Activated B cell treated with CpG ODN at 0.5 μM for 24 hours (primary cell): ENCODE data around the gene ZNF470. TPM values are rescaled to one million over a fixed set of nuclear protein-coding genes. Genes with fewer than 3 reads are reported as not detected.

Experiments used
- ATAC-seq: fragments of 200-7000 bp; cut with Tn5 transposase; one replicate; pipeline ENCODE4 v1.10.0; 2021; ENCODE audit warnings: low read depth, mild to moderate bottlenecking, moderate library complexity
- CTCF ChIA-PET: fragments of 350-600 bp; sonication (Branson Sonifier 250); formaldehyde crosslinking; loops from one replicate; lab custom pipeline; 2021; ENCODE audit warnings: antibody characterized with exemption; lab: Charles Lee
- POLR2A ChIA-PET: fragments of 350-600 bp; sonication (Branson Sonifier 250); formaldehyde crosslinking; loops from one replicate; lab custom pipeline; 2021; ENCODE audit warnings: antibody characterized with exemption; lab: Charles Lee
- DNase-seq: peaks from one replicate; pipeline ENCODE4 v3.0.0; 2022
- H3K27ac Mint-ChIP-seq: one replicate; pipeline ENCODE4 v1.8.0; 2020; ENCODE audit warnings: mixed read lengths
- H3K27me3 Mint-ChIP-seq: one replicate; pipeline ENCODE4 v1.8.0; 2021; ENCODE audit warnings: mixed read lengths
- H3K36me3 Mint-ChIP-seq: one replicate; pipeline ENCODE4 v1.8.0; 2021; ENCODE audit warnings: low read depth, mixed read lengths
- H3K4me1 Mint-ChIP-seq: one replicate; pipeline ENCODE4 v1.8.0; 2021; ENCODE audit warnings: mixed read lengths
- H3K4me3 Mint-ChIP-seq: one replicate; pipeline ENCODE4 v1.8.0; 2020; ENCODE audit warnings: mild to moderate bottlenecking, mixed read lengths
- H3K9me3 Mint-ChIP-seq: one replicate; pipeline ENCODE4 v1.8.0; 2020; ENCODE audit warnings: mixed read lengths
- CTCF ChIP-seq: fragments of 200-600 bp; IDR thresholded peaks from one replicate; pipeline ENCODE4 v1.8.0; 2022; ENCODE audit warnings: antibody characterized with exemption, mild to moderate bottlenecking
- intact Hi-C: fragments of 100-400 bp; cut with micrococcal nuclease; formaldehyde crosslinking; loops from one replicate; pipeline ENCODE4 v1.15.1; 2024
- total RNA-seq: library from RNA; stranded (reverse); gene quantifications from 2 replicates; pipeline ENCODE4 v1.2.3, GENCODE V29; 2022

The ZNF470 gene
- total RNA-seq, 1 donor from 2014 or later, result 6.4 TPM

GRCh38 chr19:56538761-56539263 lies 28.5 kb upstream of the ZNF470 start, which contains the start of gene ZFP28:
Gene ZFP28, plus strand, starts transcription at chr19:56538948. Its CDS starts 71 bp downstream, at chr19:56539019.
- Mint-ChIP-seq H3K27ac (peak within 1 kb of the TSS; percentile 94), H3K4me3 (peak within 1 kb of the TSS; percentile 91), H3K27me3 (no peaks in the 10 kb centered on the region), H3K4me1 (peaks cover 19% of the 10 kb centered on the region), H3K36me3 (peaks cover 49% of the 10 kb centered on the region), H3K9me3 (peaks cover 36% of the 10 kb centered on the region)
- ChIA-PET POLR2A (interaction anchor here (0.6 to 2.0 kb wide), 3 partner anchors 27 to 224 kb away, joined by 5 to 6 read pairs (median 6); partner anchors contain the start of genes ZNF835 and ZSCAN5A), CTCF (no interaction called here)
- TF ChIP-seq CTCF, result no peak
- ATAC-seq (peak; percentile 73), DNase-seq (peak; percentile 64)
- intact Hi-C loops, result loop anchor here (1.0 kb wide), 7 partner anchors 28 to 146 kb away; partner anchors contain the start of genes ZNF470, ZNF471, ZNF582 and ZNF583

DNA sequence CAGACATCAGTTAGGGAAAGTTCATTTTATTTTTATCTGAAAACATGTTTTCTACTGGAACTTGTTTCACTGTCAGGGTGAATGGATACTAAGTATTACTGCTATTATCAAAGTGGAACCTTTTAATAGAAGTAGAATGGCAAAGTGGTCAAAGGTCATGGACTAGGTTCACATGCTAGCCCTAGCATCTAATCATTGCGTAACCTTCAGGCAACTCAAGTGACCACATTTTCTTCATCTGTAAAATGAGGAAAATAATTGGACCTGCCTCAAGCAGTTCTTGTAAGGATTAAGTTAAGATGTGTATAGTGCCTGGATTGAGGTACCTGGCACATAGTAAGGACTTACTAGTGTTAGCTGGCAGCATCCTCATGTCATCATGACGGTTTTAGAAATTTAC lies 23.5 kb upstream of the ZNF470 start:
- ATAC-seq (no peak), DNase-seq (no peak)
- H3K36me3 Mint-ChIP-seq, result peaks cover 63% of the 10 kb centered on the region
- H3K27me3 Mint-ChIP-seq, result no peaks in the 10 kb centered on the region
- POLR2A ChIA-PET, result no interaction called here
- H3K27ac Mint-ChIP-seq, result no peak overlapping the region
- H3K4me1 Mint-ChIP-seq, result peaks cover 9% of the 10 kb centered on the region
- no peak overlapping the region for H3K4me3 Mint-ChIP-seq
- no peak for TF ChIP-seq CTCF
- CTCF ChIA-PET, result no interaction called here
- peaks cover 37% of the 10 kb centered on the region for H3K9me3 Mint-ChIP-seq
- intact Hi-C loops, result no loop called here

- CTCF ChIA-PET, result no interaction called here
- Mint-ChIP-seq H3K27me3 (no peaks in the 10 kb centered on the region), H3K4me3 (no peak overlapping the region), H3K9me3 (peaks cover 37% of the 10 kb centered on the region), H3K4me1 (no peaks in the 10 kb centered on the region), H3K27ac (no peak overlapping the region), H3K36me3 (peaks cover 69% of the 10 kb centered on the region)
- POLR2A ChIA-PET, result no interaction called here
- DNase-seq (no peak), ATAC-seq (no peak)
- intact Hi-C loops, result no loop called here
- TF ChIP-seq CTCF, result no peak
Measured at GRCh38 chr19:56547535-56547934, 19.7 kb upstream of the ZNF470 start.

DNA sequence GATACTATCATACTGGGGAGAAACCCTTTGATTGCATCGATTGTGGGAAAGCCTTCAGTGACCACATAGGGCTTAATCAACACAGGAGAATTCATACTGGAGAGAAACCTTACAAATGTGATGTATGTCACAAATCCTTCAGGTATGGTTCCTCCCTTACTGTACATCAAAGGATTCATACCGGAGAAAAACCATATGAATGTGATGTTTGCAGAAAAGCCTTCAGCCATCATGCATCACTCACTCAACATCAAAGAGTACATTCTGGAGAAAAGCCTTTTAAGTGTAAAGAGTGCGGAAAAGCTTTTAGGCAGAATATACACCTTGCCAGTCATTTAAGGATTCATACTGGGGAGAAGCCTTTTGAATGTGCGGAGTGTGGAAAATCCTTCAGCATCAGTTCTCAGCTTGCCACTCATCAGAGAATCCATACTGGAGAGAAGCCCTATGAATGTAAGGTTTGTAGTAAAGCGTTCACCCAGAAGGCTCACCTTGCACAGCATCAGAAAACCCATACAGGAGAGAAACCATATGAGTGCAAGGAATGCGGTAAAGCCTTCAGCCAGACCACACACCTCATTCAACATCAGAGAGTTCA lies 12.9 kb upstream of the ZNF470 start:
- peaks cover 55% of the 10 kb centered on the region for H3K9me3 Mint-ChIP-seq
- no peak for ATAC-seq

More for the DNA sequence above, 12.9 kb upstream of the ZNF470 start:
- H3K27ac Mint-ChIP-seq, result no peak overlapping the region
- ChIA-PET CTCF (no interaction called here), POLR2A (no interaction called here)
- no peaks in the 10 kb centered on the region for H3K27me3 Mint-ChIP-seq
- H3K4me1 Mint-ChIP-seq, result no peaks in the 10 kb centered on the region
- DNase-seq, result no peak
- no peak overlapping the region for H3K4me3 Mint-ChIP-seq
- peaks cover 65% of the 10 kb centered on the region for H3K36me3 Mint-ChIP-seq
- TF ChIP-seq CTCF, result no peak
- intact Hi-C loops, result no loop called here
